ENCODE measurements around the gene SORCS2. TPM values are rescaled to one million over a fixed set of nuclear protein-coding genes. Genes with fewer than 3 reads are reported as not detected.

Gene SORCS2
- total RNA-seq, 4 donors from 2014 or later: 0.07 to 1.2 (median 0.11) TPM

DNA sequence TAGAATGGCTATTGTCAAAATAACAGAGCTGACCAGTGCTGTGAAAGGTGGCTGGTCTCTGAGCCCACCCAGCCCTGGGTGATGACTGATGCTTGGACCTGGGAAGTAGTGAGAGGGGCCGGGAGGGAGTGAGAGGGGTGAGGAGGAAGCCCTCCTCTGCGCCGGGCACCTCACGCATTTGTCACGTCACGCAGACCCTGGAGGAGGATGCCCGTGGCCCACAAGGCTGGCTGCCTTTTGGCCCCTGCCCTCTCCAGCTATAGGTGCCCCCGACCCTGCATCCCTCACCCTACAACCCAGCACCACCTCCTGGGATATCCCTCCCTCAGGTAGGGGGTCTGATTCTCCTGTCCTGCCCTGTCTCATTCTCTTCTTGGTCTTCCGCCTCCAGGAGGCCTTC is 539.9 kb downstream of the SORCS2 start:
- no peaks in the 10 kb centered on the region for H3K27me3 ChIP-seq
- no peak overlapping the region for H3K4me3 ChIP-seq
- no peak for TF ChIP-seq POLR2A (IDR thresholded peaks at IDR 0.05)
- TF ChIP-seq, protein P1, sequence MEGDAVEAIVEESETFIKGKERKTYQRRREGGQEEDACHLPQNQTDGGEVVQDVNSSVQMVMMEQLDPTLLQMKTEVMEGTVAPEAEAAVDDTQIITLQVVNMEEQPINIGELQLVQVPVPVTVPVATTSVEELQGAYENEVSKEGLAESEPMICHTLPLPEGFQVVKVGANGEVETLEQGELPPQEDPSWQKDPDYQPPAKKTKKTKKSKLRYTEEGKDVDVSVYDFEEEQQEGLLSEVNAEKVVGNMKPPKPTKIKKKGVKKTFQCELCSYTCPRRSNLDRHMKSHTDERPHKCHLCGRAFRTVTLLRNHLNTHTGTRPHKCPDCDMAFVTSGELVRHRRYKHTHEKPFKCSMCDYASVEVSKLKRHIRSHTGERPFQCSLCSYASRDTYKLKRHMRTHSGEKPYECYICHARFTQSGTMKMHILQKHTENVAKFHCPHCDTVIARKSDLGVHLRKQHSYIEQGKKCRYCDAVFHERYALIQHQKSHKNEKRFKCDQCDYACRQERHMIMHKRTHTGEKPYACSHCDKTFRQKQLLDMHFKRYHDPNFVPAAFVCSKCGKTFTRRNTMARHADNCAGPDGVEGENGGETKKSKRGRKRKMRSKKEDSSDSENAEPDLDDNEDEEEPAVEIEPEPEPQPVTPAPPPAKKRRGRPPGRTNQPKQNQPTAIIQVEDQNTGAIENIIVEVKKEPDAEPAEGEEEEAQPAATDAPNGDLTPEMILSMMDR (IDR thresholded peaks at IDR 0.05 in 4 of 5, conservative IDR thresholded peaks at IDR 0.05 in 1 of 5): no peak
- H3K4me1 ChIP-seq: no peaks in the 10 kb centered on the region
- intact Hi-C loops (cut with DNase I; ENCODE audit: low total_unique reads) (no loop called here), in situ Hi-C loops (cut with MboI; ENCODE audit: low sequenced_read_pairs in 4 of 4) (no loop called here)
- no peaks in the 10 kb centered on the region for H3K9me3 ChIP-seq
- ATAC-seq (no peak), DNase-seq (no peak)
- no peaks in the 10 kb centered on the region for H3K36me3 ChIP-seq
- H3K27ac ChIP-seq: no peak overlapping the region

DNA sequence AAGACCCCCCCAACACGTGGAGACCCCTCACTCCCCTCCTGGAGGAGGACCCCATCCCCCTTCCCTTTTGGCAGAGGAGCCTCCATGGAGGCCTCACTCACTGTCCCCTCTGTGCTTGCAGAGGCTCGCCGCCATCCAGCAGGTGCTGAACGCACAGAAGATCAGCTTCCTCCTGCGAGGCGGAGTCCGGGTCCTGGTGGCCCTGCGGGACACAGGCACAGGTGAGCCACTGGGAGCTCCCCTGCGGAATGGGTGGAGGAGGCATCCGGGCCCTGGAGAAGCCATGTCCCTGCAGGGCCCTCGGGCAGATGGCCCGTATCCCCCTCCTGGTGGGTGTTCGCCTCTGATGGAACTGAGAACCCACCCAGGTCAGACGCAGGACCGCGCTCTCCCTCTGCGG is 540.9 kb downstream of the SORCS2 start:
- Histone ChIP-seq H3K27ac (no peak overlapping the region), H3K4me3 (no peak overlapping the region), H3K9me3 (no peaks in the 10 kb centered on the region), H3K4me1 (no peaks in the 10 kb centered on the region), H3K36me3 (no peaks in the 10 kb centered on the region), H3K27me3 (no peaks in the 10 kb centered on the region)
- DNase-seq: no peak
- in situ Hi-C loops (cut with MboI; ENCODE audit: low sequenced_read_pairs in 4 of 4) (no loop called here), intact Hi-C loops (cut with DNase I; ENCODE audit: low total_unique reads) (no loop called here)
- ATAC-seq: no peak
- TF ChIP-seq, protein P1 (IDR thresholded peaks at IDR 0.05 in 4 of 5, conservative IDR thresholded peaks at IDR 0.05 in 1 of 5): no peak
- no peak for TF ChIP-seq POLR2A (IDR thresholded peaks at IDR 0.05)

DNA sequence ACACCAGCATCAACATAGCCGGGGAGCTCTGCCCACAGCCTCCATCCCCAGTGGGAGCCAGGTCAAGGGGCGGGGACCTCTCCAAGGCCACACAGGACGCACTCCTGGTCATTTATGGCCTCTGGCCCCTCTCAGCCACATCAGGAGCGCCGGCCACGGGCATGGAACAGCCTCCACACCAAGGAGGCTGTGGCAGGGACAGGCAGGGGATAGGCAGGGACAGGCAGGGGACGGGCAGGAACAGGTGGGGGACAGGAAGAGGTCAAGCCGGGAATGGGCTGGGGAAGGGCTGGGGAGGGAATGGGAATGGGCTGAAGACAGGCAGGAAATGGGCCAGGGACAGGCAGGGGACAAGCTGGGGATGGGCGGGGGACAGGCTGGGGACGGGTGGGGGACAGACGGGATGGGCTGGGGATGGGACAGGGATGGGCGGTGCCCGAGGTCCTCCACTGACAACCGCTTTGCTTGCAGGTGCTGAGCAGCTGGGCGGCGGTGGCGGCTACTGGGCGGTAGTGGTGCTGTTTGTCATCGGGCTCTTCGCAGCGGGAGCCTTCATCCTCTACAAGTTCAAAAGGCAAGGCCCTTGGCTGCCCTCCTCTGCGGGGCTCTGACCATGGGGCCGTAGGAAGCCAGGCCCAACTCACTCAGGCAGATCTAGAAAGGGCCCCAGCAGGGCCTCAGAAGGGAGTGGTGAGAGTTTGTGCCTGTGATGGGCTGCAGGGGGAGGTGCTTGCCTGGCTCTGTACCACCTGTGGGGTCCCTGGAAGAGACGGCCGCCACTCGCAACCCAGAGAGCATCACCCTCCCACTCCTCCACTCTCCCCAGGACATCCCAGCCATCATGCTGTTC is 541.7 kb downstream of the SORCS2 start:
- no peak overlapping the region for H3K4me3 ChIP-seq
- no peaks in the 10 kb centered on the region for H3K9me3 ChIP-seq
- H3K36me3 ChIP-seq: no peaks in the 10 kb centered on the region
- no peak overlapping the region for H3K27ac ChIP-seq
- in situ Hi-C loops (cut with MboI; ENCODE audit: low sequenced_read_pairs in 4 of 4): no loop called here
- H3K27me3 ChIP-seq: no peaks in the 10 kb centered on the region
- DNase-seq (no peak), ATAC-seq (no peak)
- intact Hi-C loops (cut with DNase I; ENCODE audit: low total_unique reads): no loop called here
- H3K4me1 ChIP-seq: no peaks in the 10 kb centered on the region
- TF ChIP-seq, protein P1 (IDR thresholded peaks at IDR 0.05 in 4 of 5, conservative IDR thresholded peaks at IDR 0.05 in 1 of 5): no peak
- TF ChIP-seq POLR2A (IDR thresholded peaks at IDR 0.05): no peak

DNA sequence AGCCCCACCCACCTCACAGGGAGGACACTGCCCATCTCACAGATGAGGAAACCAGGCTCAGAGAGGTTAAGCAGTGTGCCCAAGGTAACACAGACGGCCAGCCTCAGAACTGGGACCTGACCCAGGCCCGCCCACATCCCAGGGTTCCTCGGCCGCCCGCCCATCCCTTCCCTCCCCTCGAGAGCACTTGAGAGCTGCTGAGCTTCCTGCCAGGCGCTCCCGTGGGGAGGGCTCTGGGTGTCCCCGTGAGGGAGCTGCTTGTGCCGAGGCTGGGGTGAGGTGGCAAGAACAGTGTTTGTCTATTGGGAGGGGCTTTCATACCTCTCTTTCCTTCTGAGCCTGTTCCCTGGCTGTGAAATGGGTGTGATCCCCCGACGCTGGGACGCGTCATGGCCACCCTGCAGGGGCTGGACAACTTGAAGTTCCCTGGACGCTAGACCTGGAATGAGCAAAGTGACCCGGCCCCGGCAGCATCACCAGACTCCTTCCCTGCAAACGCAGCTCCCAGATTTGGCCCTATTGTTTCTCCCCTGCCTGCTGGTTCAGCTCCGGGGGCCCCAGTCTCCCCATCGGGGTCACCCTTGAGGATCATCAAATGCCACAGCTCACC is 542.4 kb downstream of the SORCS2 start:
- Histone ChIP-seq H3K9me3 (no peaks in the 10 kb centered on the region), H3K27ac (no peak overlapping the region), H3K27me3 (no peaks in the 10 kb centered on the region), H3K4me1 (no peaks in the 10 kb centered on the region), H3K4me3 (no peak overlapping the region), H3K36me3 (no peaks in the 10 kb centered on the region)
- ATAC-seq: no peak
- DNase-seq: no peak
- intact Hi-C loops (cut with DNase I; ENCODE audit: low total_unique reads): no loop called here
- in situ Hi-C loops (cut with MboI; ENCODE audit: low sequenced_read_pairs in 4 of 4): no loop called here
- TF ChIP-seq, protein P1 (IDR thresholded peaks at IDR 0.05 in 4 of 5, conservative IDR thresholded peaks at IDR 0.05 in 1 of 5): no peak
- no peak for TF ChIP-seq POLR2A (IDR thresholded peaks at IDR 0.05)

Data from gastrocnemius medialis (tissue), 4 donors.